Caco-2 (cell line): ENCODE measurements around the gene NBAS. TPM values are rescaled to one million over a fixed set of nuclear protein-coding genes. Genes with fewer than 3 reads are reported as not detected.

Source experiments
- BruUV-seq: library from RNA; stranded (reverse); fragments of 400-500 nt; replicated peaks from 2 replicates; lab custom pipeline; 2021; lab: Mats Ljungman, UMichigan
- CTCF ChIA-PET: fragments of 300-600 bp; sonication (Branson Sonifier 250); formaldehyde crosslinking; loops from one replicate; lab custom pipeline; 2022; ENCODE audit warnings: antibody characterized with exemption; lab: Charles Lee
- POLR2A ChIA-PET: fragments of 300-600 bp; sonication (Branson Sonifier 250); formaldehyde crosslinking; loops from one replicate; lab custom pipeline; 2022; ENCODE audit warnings: antibody characterized with exemption; lab: Charles Lee
- DNase-seq, 2 experiments: peaks; one replicate each; pipeline versions ENCODE4 v3.0.0 to v3.0.0-alpha.2; 2020 to 2022
- H3K27me3 ChIP-seq: replicated peaks from 2 replicates; pipeline ENCODE4 v1.6.0; 2011; ENCODE audit warnings: low read length; ENCODE audit not compliant: control insufficient read depth, insufficient read depth
- H3K36me3 ChIP-seq: 2 replicates; pipeline ENCODE4 v1.5.1; 2011; ENCODE audit warnings: low read length; ENCODE audit not compliant: control insufficient read depth, insufficient read depth
- H3K4me1 ChIP-seq: fragments of 250-450 bp; sonication (Bioruptor Pico); 2 replicates; pipeline ENCODE4 v1.5.1; 2020; ENCODE audit warnings: mild to moderate bottlenecking
- H3K4me3 ChIP-seq: 2 replicates; pipeline ENCODE4 v1.5.1; 2011; ENCODE audit warnings: low read depth, mild to moderate bottlenecking, control low read depth, low read length
- H3K9me3 ChIP-seq: fragments of 250-450 bp; sonication (Bioruptor Pico); 2 replicates; pipeline ENCODE4 v1.5.1; 2020; ENCODE audit warnings: mild to moderate bottlenecking, moderate library complexity
- H3K27ac Mint-ChIP-seq: one replicate; pipeline ENCODE4 v1.8.0; 2022; ENCODE audit warnings: mixed read lengths; ENCODE audit not compliant: unreplicated experiment
- H3K27me3 Mint-ChIP-seq: one replicate; pipeline ENCODE4 v1.8.0; 2022; ENCODE audit warnings: mixed read lengths; ENCODE audit not compliant: insufficient read depth, unreplicated experiment
- H3K36me3 Mint-ChIP-seq: one replicate; pipeline ENCODE4 v1.8.0; 2022; ENCODE audit warnings: mild to moderate bottlenecking, mixed read lengths; ENCODE audit not compliant: insufficient read depth, unreplicated experiment
- H3K4me1 Mint-ChIP-seq: one replicate; pipeline ENCODE4 v1.8.0; 2022; ENCODE audit warnings: low read depth, mixed read lengths; ENCODE audit not compliant: unreplicated experiment
- H3K4me3 Mint-ChIP-seq: one replicate; pipeline ENCODE4 v1.8.0; 2022; ENCODE audit warnings: mild to moderate bottlenecking, moderate library complexity, mixed read lengths; ENCODE audit not compliant: unreplicated experiment
- H3K9me3 Mint-ChIP-seq: one replicate; pipeline ENCODE4 v1.8.0; 2022; ENCODE audit warnings: mixed read lengths; ENCODE audit not compliant: unreplicated experiment
- CTCF ChIP-seq, 2 experiments: fragments of 200-600 bp in 1 of 2; IDR thresholded peaks; 1 replicate in 1 of 2; 2 replicates in 1 of 2; pipeline versions ENCODE4 v1.5.1 to v1.8.0; 2011 to 2022; ENCODE audit warnings: antibody characterized with exemption in 1 of 2, control low read depth in 1 of 2, inconsistent platforms in 1 of 2, low read depth in 1 of 2, low read length in 1 of 2, mild to moderate bottlenecking in 1 of 2, moderate library complexity in 1 of 2; ENCODE audit not compliant: insufficient read depth in 1 of 2, severe bottlenecking in 1 of 2, unreplicated experiment in 1 of 2
- intact Hi-C: fragments of 100-400 bp; cut with micrococcal nuclease; formaldehyde crosslinking; loops from one replicate; pipeline ENCODE4 v1.10.0; 2022; ENCODE audit not compliant: unreplicated experiment
- total RNA-seq: library from RNA; stranded (reverse); gene quantifications from 2 replicates; pipeline ENCODE4 v1.2.3, GENCODE V29; 2022

Gene NBAS
- total RNA-seq, 1 experiment from 2014 or later: 31.1 TPM

- Mint-ChIP-seq H3K4me1 (no peaks in the 10 kb centered on the region), H3K27ac (no peak overlapping the region), H3K9me3 (no peaks in the 10 kb centered on the region), H3K27me3 (peaks cover 3% of the 10 kb centered on the region), H3K36me3 (no peaks in the 10 kb centered on the region), H3K4me3 (no peak overlapping the region)
- no peak for DNase-seq
- Histone ChIP-seq H3K9me3 (no peaks in the 10 kb centered on the region), H3K4me1 (no peaks in the 10 kb centered on the region), H3K36me3 (no peaks in the 10 kb centered on the region), H3K27me3 (no peaks in the 10 kb centered on the region), H3K4me3 (no peak overlapping the region)
- no peak for TF ChIP-seq CTCF (IDR thresholded peaks at IDR 0.05; ENCODE audit: insufficient read depth in 1 of 2, low read depth in 1 of 2, low read length in 1 of 2, severe bottlenecking in 1 of 2, unreplicated experiment in 1 of 2)
- intact Hi-C loops: no loop called here
- POLR2A ChIA-PET: no interaction called here
- no TSS peak for BruUV-seq
- CTCF ChIA-PET: no interaction called here
Measured at GRCh38 chr2:15582710-15583357, 21.7 kb upstream of the NBAS start.

GRCh38 chr2:15580451-15580850 lies 19.3 kb upstream of the NBAS start:
- Mint-ChIP-seq H3K36me3 (no peaks in the 10 kb centered on the region), H3K4me3 (no peak overlapping the region), H3K9me3 (no peaks in the 10 kb centered on the region), H3K27me3 (peaks cover 3% of the 10 kb centered on the region), H3K4me1 (no peaks in the 10 kb centered on the region), H3K27ac (no peak overlapping the region)
- Histone ChIP-seq H3K36me3 (no peaks in the 10 kb centered on the region), H3K9me3 (no peaks in the 10 kb centered on the region), H3K27me3 (no peaks in the 10 kb centered on the region), H3K4me1 (no peaks in the 10 kb centered on the region), H3K4me3 (no peak overlapping the region)
- CTCF ChIA-PET: no interaction called here
- BruUV-seq: no TSS peak
- POLR2A ChIA-PET: no interaction called here
- DNase-seq: no peak
- TF ChIP-seq CTCF (IDR thresholded peaks at IDR 0.05; ENCODE audit: insufficient read depth in 1 of 2, low read depth in 1 of 2, low read length in 1 of 2, severe bottlenecking in 1 of 2, unreplicated experiment in 1 of 2): no peak
- intact Hi-C loops: no loop called here

GRCh38 chr2:15579641-15580040 lies 18.5 kb upstream of the NBAS start:
- H3K9me3 Mint-ChIP-seq: no peaks in the 10 kb centered on the region
- Histone ChIP-seq H3K4me3 (no peak overlapping the region), H3K36me3 (no peaks in the 10 kb centered on the region), H3K9me3 (no peaks in the 10 kb centered on the region), H3K4me1 (no peaks in the 10 kb centered on the region), H3K27me3 (no peaks in the 10 kb centered on the region)
- no TSS peak for BruUV-seq
- intact Hi-C loops: loop anchor here (5.0 kb wide), 1 partner anchor 572 kb away; no protein-coding TSS in a partner anchor
- no peak for TF ChIP-seq CTCF (IDR thresholded peaks at IDR 0.05; ENCODE audit: insufficient read depth in 1 of 2, low read depth in 1 of 2, low read length in 1 of 2, severe bottlenecking in 1 of 2, unreplicated experiment in 1 of 2)
- no peak for DNase-seq
- ChIA-PET POLR2A (no interaction called here), CTCF (no interaction called here)
- H3K36me3 Mint-ChIP-seq: no peaks in the 10 kb centered on the region
- no peak overlapping the region for H3K4me3 Mint-ChIP-seq
- H3K4me1 Mint-ChIP-seq: no peaks in the 10 kb centered on the region
- peaks cover 3% of the 10 kb centered on the region for H3K27me3 Mint-ChIP-seq
- H3K27ac Mint-ChIP-seq: no peak overlapping the region
